Frontal cortex (tissue), 4 donors: ENCODE results near the gene CLCN1. TPM values are rescaled to one million over a fixed set of nuclear protein-coding genes. Genes with fewer than 3 reads are reported as not detected.
"Not testable (repeated sequence)": the region's sequence is repeated elsewhere in the genome, so short reads cannot be mapped to it uniquely, and the experiment has no call there.

ENCODE experiments used
- DNase-seq, 2 donors: peaks; one replicate each; pipeline ENCODE4 v3.0.0; 2012; ENCODE audit warnings: low spot score in 2 of 2
- FAIRE-seq: peaks from 2 replicates; lab custom pipeline; 2012; peaks lifted over from hg19 to GRCh38; lab: Jason Lieb, UNC
- total RNA-seq: library from RNA; depleted of rRNA; stranded (reverse); fragments of >200 nt; gene quantifications from one replicate; pipeline ENCODE4 v1.2.3, GENCODE V29; 2014
- donor health status: control.
- donor health status: control.
- donor health status: control.

CLCN1 gene
- under 0.01 TPM for total RNA-seq

DNA sequence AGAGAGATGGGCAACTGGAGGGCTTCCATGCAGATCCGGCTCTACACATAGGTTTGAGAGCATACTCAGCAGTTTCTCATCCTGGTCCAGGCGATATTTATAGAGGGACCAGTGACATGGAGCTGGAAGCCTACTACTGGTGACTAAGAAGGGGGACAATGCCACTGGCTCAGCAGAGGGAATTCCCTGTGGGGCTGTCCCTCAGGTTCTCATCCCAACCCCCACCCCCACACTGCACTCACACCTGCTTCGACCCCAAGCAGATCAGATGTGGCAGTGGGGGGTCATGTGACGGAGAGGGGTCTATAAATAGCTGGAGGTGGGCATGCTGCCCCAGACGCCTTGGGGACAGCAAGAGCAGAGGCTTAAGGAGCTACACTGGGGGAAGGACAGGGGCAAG is at the start of gene CLCN1:
Gene CLCN1 (plus strand): TSS at position 336 of the 400 bp plus-strand sequence. CDS start 102 bp downstream, outside the sequence.
- FAIRE-seq: no peak

DNA sequence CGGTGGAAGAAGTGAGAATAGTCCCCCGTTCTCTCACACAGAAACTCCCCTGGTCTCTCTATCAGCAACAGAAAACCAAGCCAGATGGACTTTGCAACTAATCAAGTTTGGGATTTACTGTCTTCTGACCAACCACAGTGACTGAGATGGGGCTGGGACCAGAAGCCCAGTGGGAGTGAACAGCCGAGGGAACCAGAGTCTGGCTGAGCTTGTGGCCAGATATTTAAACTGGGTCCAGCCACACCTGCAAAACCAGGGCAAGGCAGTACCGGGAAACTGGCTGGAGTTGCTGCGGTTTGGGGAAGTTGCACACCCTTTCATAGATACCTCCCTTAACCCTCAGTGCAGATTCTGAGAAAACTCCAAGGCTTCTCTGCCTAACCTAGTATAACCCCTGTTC is 46.7 kb upstream of the CLCN1 start:
- DNase-seq (no peak), FAIRE-seq (no peak)

More for the DNA sequence above, at the start of gene CLCN1:
- DNase-seq: no peak

DNA sequence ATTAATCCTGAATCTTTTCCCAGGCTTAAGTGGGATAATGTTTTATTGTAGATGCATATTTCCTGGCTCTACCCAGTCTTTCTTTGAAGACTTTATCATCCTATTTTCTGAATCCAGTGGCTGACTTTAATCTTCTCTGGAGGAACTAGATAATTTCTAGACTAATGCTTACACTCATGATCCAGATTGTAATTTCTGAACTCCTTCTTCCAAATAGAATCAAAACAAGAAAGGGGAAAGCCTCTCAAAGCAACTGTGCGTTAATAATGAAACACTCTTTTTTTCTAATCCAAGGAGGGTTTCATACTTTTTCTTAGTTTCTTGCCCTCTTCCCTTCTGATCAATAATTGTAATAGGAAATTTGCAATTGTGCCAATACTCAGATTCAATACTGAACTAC is 44.7 kb upstream of the CLCN1 start:
- DNase-seq (no peak), FAIRE-seq (no peak)

DNA sequence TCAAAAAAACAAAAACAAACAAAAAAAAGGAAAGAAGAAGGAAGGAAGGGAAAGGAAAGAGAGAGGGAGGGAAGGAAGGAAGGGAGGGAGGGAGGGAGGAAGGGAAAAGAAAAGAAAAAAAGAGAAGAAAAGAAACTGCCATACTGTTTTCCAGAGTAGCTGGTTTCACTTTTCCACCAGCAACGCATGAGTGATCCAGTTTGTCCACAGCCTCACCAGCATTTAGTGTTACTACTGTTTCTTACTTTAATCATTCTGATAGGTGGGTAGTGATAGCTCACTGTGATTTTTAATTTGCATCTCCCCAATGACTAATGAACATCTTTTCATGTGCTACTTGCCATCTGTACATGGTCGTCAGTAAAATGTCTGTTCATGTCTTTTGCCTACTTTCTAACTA is 43.0 kb upstream of the CLCN1 start:
- DNase-seq (no peak), FAIRE-seq (no peak)

DNA sequence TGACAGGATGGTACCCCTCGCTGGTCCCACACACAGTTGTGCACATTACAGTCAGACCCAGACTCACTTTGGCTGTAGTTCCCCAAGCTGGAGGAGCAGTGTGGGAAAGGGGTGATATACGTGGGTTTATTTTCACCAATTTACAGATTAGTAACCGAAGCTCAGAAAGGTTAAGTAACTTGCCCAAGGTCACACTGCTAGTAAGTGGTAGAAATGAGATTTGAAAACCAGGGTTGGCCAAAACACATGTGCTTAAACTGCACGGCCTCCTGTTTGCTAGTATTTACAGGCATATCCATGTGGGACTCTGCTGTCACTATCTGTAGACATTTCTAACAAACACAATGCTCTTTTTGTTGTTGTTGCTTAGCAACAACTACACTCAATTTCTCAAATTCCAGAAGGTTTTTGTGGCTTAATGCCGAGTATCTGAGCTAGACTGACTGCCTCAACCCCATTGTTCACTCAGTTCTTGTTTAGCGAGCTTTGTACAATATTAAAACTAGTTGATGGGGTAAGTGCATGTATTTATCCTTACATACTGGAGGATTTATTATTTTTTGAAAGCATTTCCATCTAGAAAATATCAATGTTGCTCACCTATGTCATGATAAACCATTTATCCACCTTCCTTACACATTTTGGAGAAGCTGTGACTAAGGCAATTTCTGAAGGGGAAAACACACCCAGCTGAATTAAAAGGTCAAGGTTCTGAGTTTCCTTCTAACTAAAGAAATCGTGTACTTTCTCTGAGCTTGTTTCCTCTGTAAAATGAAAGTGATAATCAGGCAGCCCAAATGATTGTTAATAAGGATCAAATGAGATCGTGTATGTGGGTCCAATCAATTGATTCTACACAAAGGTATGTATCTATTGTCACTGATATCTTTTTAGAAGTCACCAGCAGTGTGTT is 36.5 kb upstream of the CLCN1 start:
- FAIRE-seq: peak; percentile 93
- DNase-seq: peak in 1 of 2 donors; percentile 38

DNA sequence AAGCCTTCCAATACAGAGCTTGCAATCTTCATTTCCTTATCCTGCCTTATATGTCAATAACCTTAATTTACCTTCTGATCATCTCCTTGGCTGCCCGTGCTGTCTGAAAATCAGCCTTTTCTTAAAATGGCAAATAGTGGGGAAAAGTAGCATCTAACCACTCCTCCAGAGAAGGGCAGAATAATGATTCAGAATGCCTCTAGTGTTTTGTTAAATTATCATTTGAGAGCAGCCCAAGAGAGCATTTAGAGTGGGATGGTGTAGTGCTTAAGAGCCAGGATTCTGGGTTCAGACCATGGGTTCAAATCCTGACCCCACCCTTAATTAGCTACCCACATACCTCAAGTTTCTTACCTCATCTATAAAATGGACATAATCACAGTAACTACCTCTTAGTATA is 35.8 kb upstream of the CLCN1 start:
- FAIRE-seq: no peak

DNA sequence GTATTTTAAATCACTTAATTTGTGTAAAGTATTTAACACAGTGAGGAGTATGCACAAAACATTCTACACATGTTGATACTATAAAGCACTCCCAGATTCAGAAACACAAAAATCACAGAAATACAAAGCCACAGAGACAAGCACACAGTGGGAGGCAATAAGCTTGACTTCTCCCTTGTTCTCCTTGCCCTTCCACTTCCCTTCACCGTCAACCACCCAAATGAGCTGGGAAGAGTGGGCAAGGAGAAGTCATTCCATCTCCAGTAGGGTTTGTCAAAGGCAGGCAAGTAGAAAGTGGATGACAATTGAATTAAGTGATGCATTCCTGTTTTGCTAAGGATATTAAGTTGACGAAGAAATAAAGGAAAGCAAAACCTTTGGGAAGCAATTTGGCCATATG is 35.3 kb upstream of the CLCN1 start:
- DNase-seq: no peak
- no peak for FAIRE-seq

More for the DNA sequence above, 35.8 kb upstream of the CLCN1 start:
- no peak for DNase-seq

DNA sequence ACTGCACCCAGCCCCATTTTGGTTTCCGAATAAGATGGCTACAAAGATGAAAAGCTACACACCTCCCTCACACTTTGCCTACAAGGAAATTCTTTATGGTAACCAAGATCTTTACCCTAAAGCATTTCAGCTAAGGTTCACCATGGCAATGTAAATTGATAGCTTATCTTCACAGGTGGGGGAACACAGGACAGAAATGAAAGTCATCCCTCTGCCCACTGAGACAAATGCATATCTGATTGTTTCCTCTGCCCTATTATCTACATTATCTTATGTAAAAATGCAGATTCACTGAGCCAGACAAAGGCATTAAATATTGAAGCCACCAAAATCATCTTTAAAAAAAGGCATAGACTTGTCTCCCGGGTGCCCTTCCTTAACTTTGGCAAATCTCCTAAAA is 34.4 kb upstream of the CLCN1 start:
- DNase-seq: no peak
- no peak for FAIRE-seq

DNA sequence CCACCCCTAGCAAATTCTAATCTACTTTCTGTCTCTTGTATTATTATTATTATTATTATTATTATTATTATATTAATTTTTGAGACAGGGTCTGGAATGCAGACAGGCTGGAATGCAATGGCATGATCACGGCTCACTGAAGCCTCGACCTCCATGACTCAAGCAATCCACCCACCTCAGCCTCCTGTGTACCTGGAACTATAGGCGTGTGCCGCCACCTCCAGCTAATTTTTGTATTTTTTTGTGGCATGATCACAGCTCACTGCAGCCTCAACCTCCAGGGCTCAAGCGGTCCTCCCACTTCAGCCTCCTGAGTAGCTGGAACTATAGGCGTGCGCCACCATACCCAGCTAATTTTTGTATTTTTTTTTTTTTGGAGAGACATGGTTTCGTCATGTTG is 33.8 kb upstream of the CLCN1 start:
- DNase-seq: no peak

DNA sequence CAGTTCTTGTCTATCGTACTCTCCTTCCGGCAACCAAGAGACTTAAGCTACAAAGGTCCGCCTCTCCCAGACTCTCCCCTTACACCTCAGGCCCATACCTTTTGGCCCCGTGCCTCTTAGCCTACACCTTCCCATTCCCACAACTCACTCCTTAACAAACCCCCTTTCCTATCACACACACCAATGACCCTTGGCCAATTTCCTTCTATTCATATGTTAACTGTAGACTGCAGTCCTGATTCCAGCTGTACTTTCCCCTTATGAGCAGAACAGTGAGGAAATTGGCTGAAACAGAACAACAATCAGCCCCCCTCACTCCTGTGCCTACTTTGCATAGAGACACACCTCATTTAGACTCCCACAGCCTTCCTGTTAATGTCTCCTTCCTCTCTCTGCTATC is 32.5 kb upstream of the CLCN1 start:
- no peak for FAIRE-seq
- no peak for DNase-seq

More for the DNA sequence above, 33.8 kb upstream of the CLCN1 start:
- FAIRE-seq: no peak

DNA sequence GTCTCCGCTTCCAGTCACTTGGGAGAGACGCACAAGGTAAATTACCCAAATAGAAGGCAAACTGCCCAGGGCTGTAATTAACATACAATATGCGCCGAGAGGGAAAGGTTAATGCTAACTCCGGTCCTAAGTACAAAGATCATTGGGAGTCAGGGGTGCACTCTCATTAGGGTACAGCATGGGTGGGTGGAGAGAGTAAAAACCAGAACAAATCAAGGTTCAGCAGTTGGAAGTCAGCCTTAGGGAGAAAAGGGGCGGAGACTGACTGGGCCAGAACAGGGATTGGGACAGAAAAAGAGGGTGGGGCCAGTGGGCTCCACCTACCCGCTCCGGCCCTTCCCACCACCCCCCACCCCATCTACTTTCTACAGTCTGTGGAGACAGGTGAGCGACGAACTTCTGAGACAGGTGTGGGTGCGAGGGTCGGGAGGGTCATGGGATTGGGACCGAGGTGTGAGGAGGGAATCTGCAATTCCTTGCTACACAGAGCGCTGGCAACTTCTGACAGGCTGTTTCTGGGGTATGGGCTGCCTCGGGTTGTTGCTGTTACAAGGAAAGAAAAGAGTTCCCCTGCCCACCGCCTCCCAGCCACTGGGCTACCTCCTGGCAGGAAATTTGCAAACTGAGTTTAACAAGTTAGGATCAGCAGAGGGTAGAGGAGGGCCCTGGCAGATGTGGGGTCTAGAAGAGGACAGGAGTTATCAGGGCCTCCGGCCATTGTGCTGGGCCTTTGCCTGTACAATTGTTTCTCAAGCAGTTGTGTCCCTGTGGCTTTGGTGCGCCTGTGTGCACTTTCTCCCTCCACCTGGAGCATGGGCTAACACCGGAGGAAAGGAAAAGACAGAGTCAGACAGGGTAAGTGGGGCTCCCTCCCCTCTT is 31.1 kb upstream of the CLCN1 start, which contains the start of gene TMEM139:
Gene TMEM139 (plus strand): TSS at position 368 of the 879 bp plus-strand sequence. CDS start 1,000 bp downstream, outside the sequence.
- FAIRE-seq (no peak), DNase-seq (no peak)

DNA sequence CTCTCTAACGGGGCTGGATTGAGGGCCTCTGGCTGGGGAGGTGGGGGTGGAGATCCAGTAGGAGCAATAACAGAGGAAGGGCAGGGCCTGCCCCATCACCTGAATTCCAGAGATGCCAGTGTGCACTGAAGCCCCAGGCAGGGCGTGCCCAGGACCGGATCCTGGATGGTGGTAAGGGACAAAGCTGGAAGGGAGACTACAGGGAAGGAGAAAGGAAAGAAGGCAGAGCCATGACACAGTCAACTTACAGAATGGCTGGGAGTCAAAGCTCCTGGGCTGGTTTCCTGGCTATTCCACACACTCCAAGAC is 30.5 kb upstream of the CLCN1 start:
- DNase-seq: no peak
- no peak for FAIRE-seq

DNA sequence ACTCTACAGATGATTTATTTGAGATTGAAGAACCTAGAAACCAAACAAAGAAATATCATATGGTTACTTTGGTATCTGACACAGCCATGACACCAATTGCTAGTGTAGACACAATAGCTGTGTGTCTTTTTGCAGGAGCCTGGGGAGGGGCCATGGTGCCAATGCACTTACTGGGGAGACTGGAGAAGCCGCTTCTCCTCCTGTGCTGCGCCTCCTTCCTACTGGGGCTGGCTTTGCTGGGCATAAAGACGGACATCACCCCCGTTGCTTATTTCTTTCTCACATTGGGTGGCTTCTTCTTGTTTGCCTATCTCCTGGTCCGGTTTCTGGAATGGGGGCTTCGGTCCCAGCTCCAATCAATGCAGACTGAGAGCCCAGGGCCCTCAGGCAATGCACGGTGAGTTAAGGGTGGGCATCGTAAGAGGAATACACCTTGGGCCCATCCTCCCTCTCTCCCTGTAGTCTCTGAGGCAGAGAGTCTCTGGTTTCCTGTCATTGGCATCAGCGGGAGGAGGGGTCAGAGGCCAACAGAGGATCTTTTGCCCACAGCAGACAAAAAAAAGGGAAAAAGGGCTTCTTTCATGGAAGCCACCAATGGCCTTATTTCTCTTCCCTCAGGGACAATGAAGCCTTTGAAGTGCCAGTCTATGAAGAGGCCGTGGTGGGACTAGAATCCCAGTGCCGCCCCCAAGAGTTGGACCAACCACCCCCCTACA is 29.9 kb upstream of the CLCN1 start:
- no peak for FAIRE-seq
- peak in 1 of 2 donors; percentile 46 for DNase-seq

DNA sequence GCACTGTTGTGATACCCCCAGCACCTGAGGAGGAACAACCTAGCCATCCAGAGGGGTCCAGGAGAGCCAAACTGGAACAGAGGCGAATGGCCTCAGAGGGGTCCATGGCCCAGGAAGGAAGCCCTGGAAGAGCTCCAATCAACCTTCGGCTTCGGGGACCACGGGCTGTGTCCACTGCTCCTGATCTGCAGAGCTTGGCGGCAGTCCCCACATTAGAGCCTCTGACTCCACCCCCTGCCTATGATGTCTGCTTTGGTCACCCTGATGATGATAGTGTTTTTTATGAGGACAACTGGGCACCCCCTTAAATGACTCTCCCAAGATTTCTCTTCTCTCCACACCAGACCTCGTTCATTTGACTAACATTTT is 29.4 kb upstream of the CLCN1 start:
- DNase-seq: no peak

DNA sequence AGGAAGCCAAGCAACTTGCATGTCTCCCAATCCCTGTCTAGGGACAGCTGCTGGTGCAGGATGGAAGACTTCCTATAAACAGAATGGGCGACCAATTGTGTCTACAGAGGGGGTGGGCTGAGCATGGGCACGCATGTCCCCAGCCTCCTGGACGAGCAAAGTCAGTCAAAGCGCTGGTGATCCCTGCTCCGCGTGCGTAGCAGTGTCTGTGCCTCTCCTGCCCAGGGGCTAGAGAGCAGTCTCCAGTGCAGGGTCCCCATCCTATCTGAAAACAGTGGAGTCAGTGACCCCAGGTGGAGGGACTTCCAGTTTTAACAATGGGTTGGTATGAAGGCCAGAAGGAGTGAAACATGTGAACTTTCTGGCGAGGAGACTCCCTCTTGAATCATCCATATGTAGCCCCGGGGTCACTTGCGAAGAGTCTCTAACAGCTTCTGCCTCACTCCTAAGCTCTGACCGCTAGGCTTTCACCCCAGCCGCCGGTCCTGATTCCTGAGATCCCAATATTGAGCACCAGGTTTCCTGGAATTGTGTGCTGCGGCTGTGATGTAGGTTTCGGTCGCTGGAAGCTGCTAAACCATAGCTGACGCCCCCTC is 28.5 kb upstream of the CLCN1 start:
- DNase-seq: no peak
- no peak for FAIRE-seq

More for the DNA sequence above, 29.4 kb upstream of the CLCN1 start:
- no peak for FAIRE-seq

DNA sequence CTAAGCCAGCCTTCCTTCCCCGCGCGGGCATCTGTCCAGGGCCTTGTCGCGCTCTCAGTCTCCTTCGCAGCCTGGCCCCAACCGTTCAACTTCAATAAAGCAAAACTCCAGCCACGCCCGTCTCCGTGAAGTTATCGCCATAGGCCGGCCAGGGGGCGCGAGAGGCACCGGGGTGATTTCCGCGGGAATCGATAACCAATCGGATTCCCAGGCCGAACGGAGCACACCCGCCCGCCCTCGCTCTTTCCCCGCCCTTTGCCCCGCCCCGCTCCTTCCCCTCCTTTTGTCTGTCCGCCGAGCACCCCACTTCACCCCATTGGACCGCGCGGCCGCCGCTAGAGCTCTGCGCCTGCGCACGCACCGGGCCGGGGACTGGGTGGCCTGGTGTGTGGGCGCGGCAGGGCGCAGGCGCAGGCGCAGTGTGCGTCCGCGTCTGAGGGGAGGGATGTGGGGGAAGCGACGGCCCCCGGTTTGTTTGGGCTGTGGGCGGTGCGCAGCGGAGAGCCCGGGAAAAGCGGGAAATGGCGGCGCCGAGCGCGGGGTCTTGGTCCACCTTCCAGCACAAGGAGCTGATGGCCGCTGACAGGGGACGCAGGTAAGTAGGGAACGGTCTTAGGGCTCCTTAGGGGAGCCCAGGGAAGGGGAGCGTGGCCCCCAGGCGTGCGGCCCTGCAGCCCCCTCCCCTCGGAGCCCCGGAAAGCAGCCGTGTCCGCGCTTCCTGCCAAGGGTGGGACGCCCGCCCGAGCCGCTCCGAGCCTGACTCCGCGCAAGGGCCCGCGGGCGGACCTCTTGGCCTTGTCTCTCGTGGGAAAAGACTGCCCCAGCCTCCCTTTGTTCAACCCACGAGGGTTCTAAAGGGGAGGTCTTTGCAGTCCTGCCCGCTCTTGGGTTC is 27.7 kb upstream of the CLCN1 start, which contains the start of gene CASP2:
Gene CASP2 (plus strand): TSS at position 417 of the 892 bp plus-strand sequence. CDS start 105 bp downstream, at position 522.
- DNase-seq (peak; percentile 93 to 97), FAIRE-seq (no peak)

DNA sequence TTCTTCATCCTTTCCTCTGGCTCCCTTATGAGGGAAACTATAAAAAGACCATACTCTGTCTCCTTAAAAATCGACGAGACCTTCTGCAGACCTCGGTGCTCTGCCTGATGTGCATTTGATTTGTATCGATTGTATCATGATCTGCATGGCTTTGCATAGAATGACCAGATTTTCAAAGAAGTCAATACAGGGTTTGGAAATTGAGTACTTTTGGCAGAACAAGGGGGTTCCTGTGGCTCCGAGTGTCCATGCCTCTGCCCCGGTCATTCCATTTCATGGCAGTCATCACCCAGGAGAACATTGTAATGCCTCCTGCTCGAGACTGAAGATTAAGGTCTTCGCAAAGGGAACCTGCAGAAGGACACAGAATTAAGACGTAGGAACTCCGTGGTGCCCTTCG is 27.1 kb upstream of the CLCN1 start:
- FAIRE-seq (no peak), DNase-seq (no peak)

DNA sequence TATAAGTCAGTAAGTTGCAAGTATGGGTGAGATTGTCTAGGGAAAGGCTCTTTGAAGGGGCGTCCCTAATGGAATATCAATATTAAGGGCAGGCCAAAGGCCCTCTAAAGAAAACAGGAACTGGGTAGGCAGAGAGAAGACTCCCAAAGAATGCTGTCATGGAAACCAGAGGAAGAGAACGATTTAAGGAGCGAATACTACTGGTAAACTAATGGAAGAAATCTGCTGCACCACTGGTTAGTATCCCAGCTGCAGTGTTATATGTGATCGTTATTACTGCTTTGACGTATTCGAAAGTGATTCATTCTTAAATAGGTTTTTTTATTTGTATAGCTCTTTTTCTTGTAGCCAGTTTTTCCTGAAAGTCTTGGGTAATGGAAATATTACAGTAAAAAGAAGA is 26.5 kb upstream of the CLCN1 start:
- DNase-seq (no peak), FAIRE-seq (no peak)

DNA sequence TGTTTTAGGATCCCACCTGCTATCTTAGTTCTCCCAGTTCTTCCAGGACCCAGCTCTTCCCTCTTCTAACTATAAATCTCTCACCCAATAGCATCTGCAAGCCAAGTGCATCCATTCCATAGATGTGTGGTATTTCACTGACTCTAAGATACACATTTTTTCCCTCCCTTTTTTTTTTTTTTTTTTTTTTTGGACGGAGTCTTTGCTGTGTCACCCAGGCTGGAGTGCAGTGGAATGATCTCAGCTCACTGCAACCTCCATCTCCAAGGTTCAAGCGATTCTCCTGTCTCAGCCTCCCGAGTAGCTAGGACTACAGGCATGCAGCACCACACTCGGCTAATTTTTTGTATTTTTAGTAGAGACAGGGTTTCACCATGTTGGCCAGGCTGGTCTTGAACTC is 26.0 kb upstream of the CLCN1 start:
- not testable (repeated sequence) for DNase-seq, FAIRE-seq
